ENCODE data around the gene PPP1R1C.

GRCh38 chr2:182073613-182074012 is 88.0 kb downstream of the PPP1R1C start:
- TF ChIP-seq CTCF (IDR thresholded peaks at IDR 0.05) (no peak), POLR2A (IDR thresholded peaks at IDR 0.05) (no peak)

All from prostate gland (tissue), 2 donors.